ENCODE results near the gene NPY5R. TPM values are rescaled to one million over a fixed set of nuclear protein-coding genes. Genes with fewer than 3 reads are reported as not detected.
A peak's percentile ranks its signal among the peaks of the same experiment; 100 is the strongest.

Gene NPY5R
- total and polyA plus RNA-seq, 7 donors, result under 0.01 to 0.46 (median 0.13) TPM; not detected in 4

DNA sequence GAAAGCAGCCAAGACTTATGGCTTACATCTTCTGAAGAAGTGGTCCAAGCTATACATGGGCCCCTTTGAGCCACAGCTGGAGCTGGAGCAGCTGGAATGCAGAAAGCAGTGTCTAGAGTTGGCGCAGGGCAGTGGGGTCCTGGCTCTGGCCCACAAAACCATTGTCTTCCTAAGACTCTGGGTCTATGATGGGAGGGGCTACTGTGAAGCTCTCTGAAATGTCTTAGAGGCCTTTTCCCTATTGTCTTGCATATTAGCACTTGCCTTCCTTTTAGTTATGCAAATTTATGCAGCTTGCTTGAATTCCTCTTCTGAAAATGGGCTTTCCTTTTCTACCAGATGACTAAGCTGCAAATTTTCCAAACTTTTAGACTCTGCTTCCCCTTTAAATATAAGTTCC is 26.6 kb upstream of the NPY5R start:
- Histone ChIP-seq H3K27me3 (no peaks in the 10 kb centered on the region), H3K4me3 (no peak overlapping the region), H3K4me1 (no peaks in the 10 kb centered on the region), H3K9me3 (peaks cover 4 to 17% (median 9%) of the 10 kb centered on the region in 4 donors), H3K27ac (no peak overlapping the region), H3K36me3 (no peaks in the 10 kb centered on the region)
- DNase-seq, result no peak
- 0% methylated on average over 1 of the region's 1 CpG for WGBS, 2 donors
- intact Hi-C loops (cut with DNase I), result no loop called here
- no peak for TF ChIP-seq POLR2AphosphoS5 (IDR thresholded peaks at IDR 0.05)
- TF ChIP-seq, protein P1, sequence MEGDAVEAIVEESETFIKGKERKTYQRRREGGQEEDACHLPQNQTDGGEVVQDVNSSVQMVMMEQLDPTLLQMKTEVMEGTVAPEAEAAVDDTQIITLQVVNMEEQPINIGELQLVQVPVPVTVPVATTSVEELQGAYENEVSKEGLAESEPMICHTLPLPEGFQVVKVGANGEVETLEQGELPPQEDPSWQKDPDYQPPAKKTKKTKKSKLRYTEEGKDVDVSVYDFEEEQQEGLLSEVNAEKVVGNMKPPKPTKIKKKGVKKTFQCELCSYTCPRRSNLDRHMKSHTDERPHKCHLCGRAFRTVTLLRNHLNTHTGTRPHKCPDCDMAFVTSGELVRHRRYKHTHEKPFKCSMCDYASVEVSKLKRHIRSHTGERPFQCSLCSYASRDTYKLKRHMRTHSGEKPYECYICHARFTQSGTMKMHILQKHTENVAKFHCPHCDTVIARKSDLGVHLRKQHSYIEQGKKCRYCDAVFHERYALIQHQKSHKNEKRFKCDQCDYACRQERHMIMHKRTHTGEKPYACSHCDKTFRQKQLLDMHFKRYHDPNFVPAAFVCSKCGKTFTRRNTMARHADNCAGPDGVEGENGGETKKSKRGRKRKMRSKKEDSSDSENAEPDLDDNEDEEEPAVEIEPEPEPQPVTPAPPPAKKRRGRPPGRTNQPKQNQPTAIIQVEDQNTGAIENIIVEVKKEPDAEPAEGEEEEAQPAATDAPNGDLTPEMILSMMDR (IDR thresholded peaks at IDR 0.05), result no peak
- no peak for TF ChIP-seq POLR2A (IDR thresholded peaks at IDR 0.05)
- TF ChIP-seq EP300 (IDR thresholded peaks at IDR 0.05), result no peak

DNA sequence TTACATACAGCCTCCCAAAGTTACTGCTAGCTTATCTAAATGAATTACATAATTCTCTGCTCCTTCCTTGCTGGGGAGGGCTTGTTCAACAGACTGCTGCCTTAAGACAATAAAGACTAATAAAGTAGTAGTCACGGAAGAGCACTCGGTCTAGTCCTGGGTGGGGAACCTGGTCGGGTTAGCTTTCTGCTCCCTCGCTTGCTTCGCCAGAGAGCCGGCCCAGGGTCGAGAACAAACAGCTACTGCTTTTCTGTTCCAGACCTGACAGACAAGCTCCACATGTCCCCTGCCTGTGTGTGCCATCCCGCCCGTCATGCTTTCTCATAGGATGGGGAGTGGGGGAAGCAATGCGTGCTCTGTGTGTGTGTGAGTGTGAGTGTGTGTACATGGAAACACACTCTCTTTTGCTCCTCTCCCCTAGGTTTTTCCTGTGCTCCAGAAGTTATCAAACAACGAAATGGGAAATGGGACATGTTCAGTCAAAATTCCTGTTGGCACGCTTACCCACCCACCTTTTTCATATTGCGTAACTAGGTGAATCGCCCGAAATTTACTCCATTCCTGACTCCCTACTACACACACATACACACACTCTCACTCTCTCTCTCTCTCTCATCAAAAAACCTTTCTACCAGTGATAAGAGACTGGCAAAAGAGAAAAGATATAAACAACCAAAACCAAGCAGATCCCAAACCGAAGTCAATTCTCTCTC is 12.6 kb upstream of the NPY5R start:
- intact Hi-C loops (cut with DNase I), result no loop called here
- Histone ChIP-seq H3K36me3 (no peaks in the 10 kb centered on the region), H3K4me1 (peaks cover 0 to 21% (median 8%) of the 10 kb centered on the region in 4 donors), H3K9me3 (no peaks in the 10 kb centered on the region), H3K27ac (no peak overlapping the region), H3K4me3 (peak overlapping the region in 3 of 4 donors; percentile 40 to 56 (median 54)), H3K27me3 (peaks cover 0 to 22% (median 0%) of the 10 kb centered on the region in 3 donors)
- DNase-seq, result no peak
- no peak for TF ChIP-seq POLR2AphosphoS5 (IDR thresholded peaks at IDR 0.05)
- TF ChIP-seq, protein P1 (IDR thresholded peaks at IDR 0.05), result no peak
- no peak for TF ChIP-seq POLR2A (IDR thresholded peaks at IDR 0.05)
- TF ChIP-seq EP300 (IDR thresholded peaks at IDR 0.05), result no peak
- WGBS, 2 donors, result 9 to 38% methylated on average over 16 of the region's 16 CpGs

DNA sequence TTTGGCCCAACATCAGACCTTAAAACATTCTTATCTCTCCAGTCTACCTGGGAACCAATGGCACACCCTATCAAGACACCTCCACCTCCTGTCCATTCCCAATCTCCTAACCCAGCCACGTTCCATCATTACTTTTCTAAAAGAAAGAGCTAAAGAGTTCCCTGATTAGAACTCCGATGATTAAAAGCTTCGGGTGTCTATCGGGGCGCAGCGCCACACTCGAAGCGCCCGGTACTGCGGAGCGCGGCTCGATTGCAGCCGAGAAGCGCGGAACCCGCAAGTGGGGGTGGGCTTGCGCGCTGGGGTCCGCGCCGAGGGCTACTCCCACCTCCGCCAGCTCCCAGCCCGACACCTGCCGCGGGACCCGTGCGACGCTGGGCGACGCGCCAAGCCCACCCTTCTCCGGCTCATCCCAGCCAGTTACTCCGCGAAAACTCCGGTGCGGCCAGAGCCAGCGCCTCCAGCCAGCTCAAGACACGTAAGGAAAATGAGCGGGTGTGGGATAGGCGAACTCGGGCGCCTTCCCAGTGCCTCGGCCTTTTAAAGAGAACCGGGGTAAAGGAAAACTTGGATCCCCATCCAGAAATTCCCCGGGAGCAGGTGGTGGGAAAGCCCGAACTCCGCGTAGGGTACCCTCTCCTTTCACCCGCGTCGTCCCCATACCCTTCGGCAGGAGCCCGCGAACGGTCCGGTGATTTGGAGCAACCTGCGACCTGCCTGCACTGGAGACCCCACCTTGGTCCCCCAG is 11.9 kb upstream of the NPY5R start:
- Histone ChIP-seq H3K4me1 (peaks cover 0 to 21% (median 8%) of the 10 kb centered on the region in 4 donors), H3K4me3 (peak overlapping the region; percentile 13 to 56 (median 47)), H3K9me3 (no peaks in the 10 kb centered on the region), H3K27ac (peak overlapping the region in 1 of 4 donors; percentile 23), H3K36me3 (no peaks in the 10 kb centered on the region), H3K27me3 (peaks cover 0 to 22% (median 0%) of the 10 kb centered on the region in 3 donors)
- no peak for DNase-seq
- intact Hi-C loops (cut with DNase I), result loop anchor here (1.0 kb wide), 1 partner anchor 834 kb away; no protein-coding TSS in a partner anchor
- WGBS, 2 donors, result 1 to 2% methylated on average over 58 of the region's 58 CpGs
- TF ChIP-seq, protein P1 (IDR thresholded peaks at IDR 0.05), result no peak
- TF ChIP-seq POLR2AphosphoS5 (IDR thresholded peaks at IDR 0.05), result no peak
- TF ChIP-seq EP300 (IDR thresholded peaks at IDR 0.05), result no peak
- TF ChIP-seq POLR2A (IDR thresholded peaks at IDR 0.05), result no peak

DNA sequence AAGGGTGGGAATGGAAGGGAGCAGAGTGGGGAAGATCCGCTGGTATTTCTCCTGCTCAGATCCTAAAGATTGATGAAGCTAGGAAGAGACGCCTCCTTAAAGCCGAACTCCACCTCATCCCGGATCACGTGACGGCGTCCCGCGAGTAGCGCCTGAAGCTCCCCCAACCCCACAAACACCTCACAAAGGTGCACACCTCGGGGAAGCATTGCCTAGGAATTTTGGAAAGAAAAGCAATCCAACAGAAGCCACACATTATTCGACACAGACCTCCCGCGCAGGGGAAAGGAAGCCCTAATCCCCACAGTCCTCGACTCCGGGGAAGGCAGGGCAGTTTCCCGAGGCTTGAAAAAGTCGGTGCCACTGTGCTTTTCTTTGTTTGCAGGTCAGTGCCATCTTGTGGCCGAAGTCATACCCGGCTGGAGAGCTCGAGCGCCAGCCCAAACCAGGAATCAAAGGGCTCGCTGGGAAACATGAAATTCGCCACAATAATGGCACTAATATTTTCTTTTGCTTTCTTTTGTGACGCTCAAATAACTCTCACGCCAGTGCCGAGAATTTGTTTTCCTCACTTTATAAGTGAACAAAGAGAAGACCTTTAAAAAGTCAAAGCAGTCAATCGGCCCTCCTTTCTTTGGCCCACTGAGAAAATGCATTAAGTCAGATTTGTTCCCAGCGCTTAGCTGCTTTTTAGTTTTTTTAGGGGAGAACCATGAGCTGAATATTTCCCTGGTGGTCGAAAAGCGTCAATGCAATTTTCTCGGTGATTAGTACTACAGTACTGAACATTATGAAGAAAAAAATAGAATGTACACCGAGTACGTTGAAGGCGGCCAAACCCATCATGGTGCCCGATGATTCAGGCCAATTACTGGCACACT is 10.9 kb upstream of the NPY5R start, which contains the start of gene NPY1R:
Gene NPY1R (minus strand): TSS at position 71 of the 881 bp plus-strand sequence. CDS start 6,042 bp downstream, outside the sequence.
- H3K9me3 ChIP-seq, result no peaks in the 10 kb centered on the region
- peak; percentile 77 for DNase-seq
- intact Hi-C loops (cut with DNase I), result loop anchor here (1.0 kb wide), 1 partner anchor 834 kb away; no protein-coding TSS in a partner anchor
- H3K36me3 ChIP-seq, result no peaks in the 10 kb centered on the region
- TF ChIP-seq, protein P1 (IDR thresholded peaks at IDR 0.05), result peak; percentile 27 to 64 (median 34)
- no peak for TF ChIP-seq EP300 (IDR thresholded peaks at IDR 0.05)
- TF ChIP-seq POLR2AphosphoS5 (IDR thresholded peaks at IDR 0.05), result no peak
- peaks cover 0 to 26% (median 0%) of the 10 kb centered on the region in 3 donors for H3K27me3 ChIP-seq
- H3K4me1 ChIP-seq, result peaks cover 0 to 21% (median 8%) of the 10 kb centered on the region in 4 donors
- peak within 1 kb of the TSS in 2 of 4 donors; percentile 23 to 30 for H3K27ac ChIP-seq
- peak within 1 kb of the TSS; percentile 13 to 56 (median 47) for H3K4me3 ChIP-seq
- WGBS, 2 donors, result 11 to 14% methylated on average over 36 of the region's 36 CpGs

All from sigmoid colon (tissue), 7 donors.